HG03342 (cell line): ENCODE data around the gene CROCC2.

Source experiments
- ATAC-seq: cut with Tn5 transposase; IDR thresholded peaks from one replicate; pipeline ENCODE4 v1.9.1; 2021; ENCODE audit warnings: mild to moderate bottlenecking, moderate library complexity; ENCODE audit not compliant: unreplicated experiment

CROCC2 gene

GRCh38 chr2:240904216-240905175 lies 1.6 kb upstream of the CROCC2 start:
- no peak for ATAC-seq

- ATAC-seq, result no peak
Measured at GRCh38 chr2:240905176-240905781, 857 bp upstream of the CROCC2 start.

GRCh38 chr2:240906911-240907590 lies 915 bp downstream of the CROCC2 start:
- no peak for ATAC-seq

GRCh38 chr2:240909216-240909974 lies 3.3 kb downstream of the CROCC2 start:
- ATAC-seq, result no peak

- ATAC-seq, result no peak
Measured at GRCh38 chr2:240911641-240912265, 5.6 kb downstream of the CROCC2 start.

- ATAC-seq, result no peak
Measured at GRCh38 chr2:240912878-240913809, 7.0 kb downstream of the CROCC2 start.

GRCh38 chr2:240913810-240914644 lies 7.9 kb downstream of the CROCC2 start:
- ATAC-seq, result no peak

GRCh38 chr2:240914645-240915525 lies 8.7 kb downstream of the CROCC2 start:
- no peak for ATAC-seq

GRCh38 chr2:240915526-240916341 lies 9.6 kb downstream of the CROCC2 start:
- no peak for ATAC-seq

- no peak for ATAC-seq
Measured at GRCh38 chr2:240916571-240917008, 10.5 kb downstream of the CROCC2 start.

- ATAC-seq, result no peak
Measured at GRCh38 chr2:240917009-240917683, 11.0 kb downstream of the CROCC2 start.

- ATAC-seq, result no peak
Measured at GRCh38 chr2:240917684-240918257, 11.6 kb downstream of the CROCC2 start.

GRCh38 chr2:240918258-240919091 lies 12.3 kb downstream of the CROCC2 start:
- no peak for ATAC-seq

GRCh38 chr2:240919161-240919781 lies 13.1 kb downstream of the CROCC2 start:
- ATAC-seq, result no peak
